ENCODE results near the gene HTR4.

DNA sequence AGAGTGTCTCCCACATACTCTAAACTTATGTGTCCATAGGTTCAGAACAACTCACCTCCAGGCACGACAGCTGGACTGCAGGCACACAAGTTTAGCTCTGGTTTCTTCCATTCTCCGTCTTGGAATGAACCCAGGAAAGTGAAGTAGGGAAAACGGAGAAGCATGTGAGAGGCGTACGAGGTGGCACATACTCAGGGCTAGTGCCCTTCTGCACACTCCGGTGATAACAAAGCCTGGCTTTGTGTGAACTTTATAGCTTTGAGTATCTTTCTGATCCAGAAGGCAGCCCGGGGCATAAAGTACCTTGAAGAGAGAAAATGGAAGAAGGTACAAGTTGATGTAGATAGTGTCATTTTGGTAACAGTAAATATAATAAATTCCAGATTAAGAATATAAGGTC, 11.1 kb upstream of the HTR4 start:
- TF ChIP-seq, protein P1, sequence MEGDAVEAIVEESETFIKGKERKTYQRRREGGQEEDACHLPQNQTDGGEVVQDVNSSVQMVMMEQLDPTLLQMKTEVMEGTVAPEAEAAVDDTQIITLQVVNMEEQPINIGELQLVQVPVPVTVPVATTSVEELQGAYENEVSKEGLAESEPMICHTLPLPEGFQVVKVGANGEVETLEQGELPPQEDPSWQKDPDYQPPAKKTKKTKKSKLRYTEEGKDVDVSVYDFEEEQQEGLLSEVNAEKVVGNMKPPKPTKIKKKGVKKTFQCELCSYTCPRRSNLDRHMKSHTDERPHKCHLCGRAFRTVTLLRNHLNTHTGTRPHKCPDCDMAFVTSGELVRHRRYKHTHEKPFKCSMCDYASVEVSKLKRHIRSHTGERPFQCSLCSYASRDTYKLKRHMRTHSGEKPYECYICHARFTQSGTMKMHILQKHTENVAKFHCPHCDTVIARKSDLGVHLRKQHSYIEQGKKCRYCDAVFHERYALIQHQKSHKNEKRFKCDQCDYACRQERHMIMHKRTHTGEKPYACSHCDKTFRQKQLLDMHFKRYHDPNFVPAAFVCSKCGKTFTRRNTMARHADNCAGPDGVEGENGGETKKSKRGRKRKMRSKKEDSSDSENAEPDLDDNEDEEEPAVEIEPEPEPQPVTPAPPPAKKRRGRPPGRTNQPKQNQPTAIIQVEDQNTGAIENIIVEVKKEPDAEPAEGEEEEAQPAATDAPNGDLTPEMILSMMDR (IDR thresholded peaks at IDR 0.05), result no peak
- TF ChIP-seq POLR2A (IDR thresholded peaks at IDR 0.05), result no peak

All from body of pancreas (tissue), 4 donors.